GM23338 (cell line): Measurements from ENCODE around the gene MYH13. TPM values are rescaled to one million over a fixed set of nuclear protein-coding genes. Genes with fewer than 3 reads are reported as not detected.

Source experiments
- ATAC-seq: fragments of 200-7000 bp; cut with Tn5 transposase; 3 replicates; pipeline ENCODE4 v1.9.1; 2020
- DNase-seq: peaks from one replicate; pipeline ENCODE4 v3.0.0-alpha.2; 2015; ENCODE audit warnings: low spot score
- H2AFZ ChIP-seq: fragments of 200-600 bp; sonication (generic); 2 replicates; pipeline ENCODE4 v1.8.0; 2016; ENCODE audit warnings: antibody characterized with exemption, mild to moderate bottlenecking, moderate library complexity
- H3F3A ChIP-seq: fragments of 200-600 bp; sonication (generic); replicated peaks from 2 replicates; pipeline ENCODE4 v1.8.0; 2017; ENCODE audit warnings: antibody characterized with exemption, mixed run types, low read depth
- H3K27ac ChIP-seq: fragments of 200-600 bp; sonication (generic); 2 replicates; pipeline ENCODE4 v1.6.1; 2016; ENCODE audit warnings: low read depth
- H3K27me3 ChIP-seq: fragments of 200-600 bp; sonication (generic); 2 replicates; pipeline ENCODE4 v1.8.0; 2016; ENCODE audit warnings: mild to moderate bottlenecking, mixed run types, moderate library complexity; ENCODE audit not compliant: insufficient read depth
- H3K36me3 ChIP-seq: fragments of 200-600 bp; sonication (generic); 2 replicates; pipeline ENCODE4 v1.8.0; 2016; ENCODE audit warnings: mild to moderate bottlenecking; ENCODE audit not compliant: insufficient read depth
- H3K4me1 ChIP-seq: fragments of 200-600 bp; sonication (generic); 2 replicates; pipeline ENCODE4 v1.8.0; 2016; ENCODE audit warnings: mild to moderate bottlenecking, moderate library complexity; ENCODE audit not compliant: insufficient read depth
- H3K4me2 ChIP-seq: fragments of 200-600 bp; sonication (generic); 2 replicates; pipeline ENCODE4 v1.7.1; 2017; ENCODE audit warnings: mixed run types
- H3K4me3 ChIP-seq: fragments of 200-600 bp; sonication (generic); 2 replicates; pipeline ENCODE4 v1.6.1; 2016; ENCODE audit warnings: mixed run types
- H3K79me2 ChIP-seq: fragments of 200-600 bp; sonication (generic); replicated peaks from 2 replicates; pipeline ENCODE4 v1.8.0; 2017; ENCODE audit warnings: mild to moderate bottlenecking; ENCODE audit not compliant: insufficient read depth
- H3K9me2 ChIP-seq: fragments of 200-600 bp; sonication (generic); 2 replicates; pipeline ENCODE4 v1.8.0; 2017; ENCODE audit not compliant: insufficient read depth
- H4K20me1 ChIP-seq: fragments of 200-600 bp; sonication (generic); replicated peaks from 2 replicates; pipeline ENCODE4 v1.8.0; 2017; ENCODE audit warnings: mild to moderate bottlenecking; ENCODE audit not compliant: insufficient read depth
- H3K27ac Mint-ChIP-seq: 2 replicates; pipeline ENCODE4 v1.8.0; 2020; ENCODE audit warnings: inconsistent platforms, mild to moderate bottlenecking, moderate library complexity, mixed read lengths
- H3K27me3 Mint-ChIP-seq: 3 replicates; pipeline ENCODE4 v1.8.0; 2022; ENCODE audit warnings: low read depth, mild to moderate bottlenecking, moderate library complexity, mixed read lengths, inconsistent platforms; ENCODE audit not compliant: insufficient read depth, poor library complexity
- H3K36me3 Mint-ChIP-seq: 3 replicates; pipeline ENCODE4 v1.8.0; 2021; ENCODE audit warnings: low read depth, mild to moderate bottlenecking, inconsistent platforms, moderate library complexity, mixed read lengths
- H3K4me1 Mint-ChIP-seq: 3 replicates; pipeline ENCODE4 v1.8.0; 2020; ENCODE audit warnings: mild to moderate bottlenecking, inconsistent platforms, mixed read lengths
- H3K4me3 Mint-ChIP-seq: 3 replicates; pipeline ENCODE4 v1.8.0; 2021; ENCODE audit warnings: moderate library complexity, mild to moderate bottlenecking, inconsistent platforms, mixed read lengths
- H3K9me3 Mint-ChIP-seq: 3 replicates; pipeline ENCODE4 v1.8.0; 2020; ENCODE audit warnings: moderate library complexity, mild to moderate bottlenecking, inconsistent platforms, mixed read lengths
- CREB1 ChIP-seq: fragments of 250-450 bp; sonication (Bioruptor Pico); IDR thresholded peaks from 2 replicates; pipeline ENCODE4 v1.5.0; 2020; ENCODE audit warnings: low read depth, mild to moderate bottlenecking, moderate library complexity
- EZH2 ChIP-seq: fragments of 200-600 bp; sonication (generic); IDR thresholded peaks from one replicate; pipeline ENCODE4 v1.8.0; 2017; ENCODE audit warnings: antibody characterized with exemption, mild to moderate bottlenecking, low read depth; ENCODE audit not compliant: unreplicated experiment
- EZH2phosphoT487 ChIP-seq: fragments of 200-600 bp; sonication (generic); IDR thresholded peaks from one replicate; pipeline ENCODE4 v1.8.1; 2018; ENCODE audit warnings: antibody characterized with exemption; ENCODE audit not compliant: unreplicated experiment
- JUNB ChIP-seq: IDR thresholded peaks from one replicate; pipeline ENCODE4 v1.6.1; 2016; ENCODE audit warnings: antibody characterized with exemption; ENCODE audit not compliant: unreplicated experiment
- NANOG ChIP-seq: IDR thresholded peaks from 2 replicates; pipeline ENCODE4 v1.6.1; 2016; ENCODE audit warnings: antibody characterized with exemption, borderline replicate concordance
- POLR2AphosphoS5 ChIP-seq: IDR thresholded peaks from 2 replicates; pipeline ENCODE4 v1.6.1; 2016; ENCODE audit warnings: antibody characterized with exemption, low read depth
- REST ChIP-seq: IDR thresholded peaks from one replicate; pipeline ENCODE4 v1.6.1; 2018; ENCODE audit warnings: antibody characterized with exemption; ENCODE audit not compliant: unreplicated experiment
- STAT1 ChIP-seq: IDR thresholded peaks from one replicate; pipeline ENCODE4 v1.6.1; 2016; ENCODE audit warnings: antibody characterized with exemption; ENCODE audit not compliant: unreplicated experiment
- ZNF114 ChIP-seq: fragments of 250-450 bp; sonication (Bioruptor Pico); IDR thresholded peaks from 2 replicates; pipeline ENCODE4 v1.5.0; 2020; ENCODE audit warnings: mild to moderate bottlenecking, moderate library complexity
- ZNF331 ChIP-seq: fragments of 250-450 bp; sonication (Bioruptor Pico); IDR thresholded peaks from 2 replicates; pipeline ENCODE4 v1.5.0; 2020; ENCODE audit warnings: low read depth, mild to moderate bottlenecking, moderate library complexity
- polyA plus RNA-seq: library from polyadenylated mRNA; unstranded; fragments of >200 nt; fragmentation: Nextera tagmentation; extraction: Ambion mirVana; gene quantifications from 2 replicates; pipeline ENCODE4 v1.2.1, GENCODE V29; 2016
- total RNA-seq: library from RNA; depleted of rRNA; stranded (reverse); fragments of >200 nt; shearing (Covaris generic); gene quantifications from 2 replicates; pipeline ENCODE4 v1.2.3, GENCODE V29; 2014
- TF ChIP-seq, protein P1 (sequence below): fragments of 250-450 bp; sonication (Bioruptor Pico); IDR thresholded peaks from 2 replicates; pipeline ENCODE4 v1.5.0; 2020; ENCODE audit warnings: mild to moderate bottlenecking, moderate library complexity
- TF ChIP-seq, protein P2 (sequence below), 2 experiments: fragments of 200-600 bp in 1 of 2; sonication (generic) in 1 of 2; conservative IDR thresholded peaks; 2 replicates each; pipeline versions ENCODE4 v1.5.1 to v1.6.1; 2016 to 2017; ENCODE audit warnings: antibody characterized with exemption in 2 of 2, low read depth in 2 of 2, mild to moderate bottlenecking in 2 of 2, moderate library complexity in 1 of 2
- TF ChIP-seq, protein P3 (sequence below): IDR thresholded peaks from 2 replicates; pipeline ENCODE4 v1.6.1; 2016; ENCODE audit warnings: antibody characterized with exemption

Gene MYH13
- total and polyA plus RNA-seq, 2 experiments from 2014 or later = not detected

DNA sequence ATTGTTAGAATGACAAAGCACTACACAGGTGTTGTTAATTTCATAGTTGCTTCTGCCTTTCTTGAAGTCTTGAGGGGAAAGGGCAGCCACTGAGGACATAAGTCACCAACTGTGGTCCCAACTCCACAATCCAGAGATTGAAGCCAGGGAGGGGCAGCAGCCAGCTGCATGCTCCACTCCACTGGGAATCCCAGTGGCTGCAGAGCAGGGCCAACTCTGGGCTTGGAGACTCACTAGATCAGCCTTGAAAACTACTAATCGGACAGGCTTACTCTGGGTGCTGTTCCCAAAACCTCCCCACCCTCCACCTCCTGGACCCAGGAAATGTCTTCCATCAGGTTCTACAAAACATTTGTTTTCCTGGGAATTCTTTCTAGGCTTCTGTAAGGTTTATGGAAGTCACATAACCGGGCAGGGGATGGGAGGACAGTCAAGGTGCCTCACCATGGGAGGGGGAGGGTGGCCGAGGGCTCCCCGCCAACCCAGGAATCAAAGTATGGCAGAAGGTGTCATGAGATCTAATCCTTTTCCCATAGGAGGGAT lies 68.0 kb downstream of the MYH13 start:
- DNase-seq (no peak), ATAC-seq (no peak)
- H3K27ac ChIP-seq = no peak overlapping the region
- H3K27ac Mint-ChIP-seq = no peak overlapping the region
- no peaks in the 10 kb centered on the region for H3K79me2 ChIP-seq
- no peak overlapping the region for H2AFZ ChIP-seq
- H3K9me2 ChIP-seq = peaks cover 24% of the 10 kb centered on the region; the same call in 1 of the 2 replicates
- peaks cover 9% of the 10 kb centered on the region for H3K9me3 Mint-ChIP-seq
- peaks cover 22% of the 10 kb centered on the region for H3K4me1 Mint-ChIP-seq
- peaks cover 2% of the 10 kb centered on the region for H3K27me3 Mint-ChIP-seq
- H3K4me3 Mint-ChIP-seq = no peak overlapping the region
- no peaks in the 10 kb centered on the region for H3K27me3 ChIP-seq
- H3K4me2 ChIP-seq = no peak overlapping the region
- peaks cover 15% of the 10 kb centered on the region for H3K4me1 ChIP-seq
- no peaks in the 10 kb centered on the region for H3F3A ChIP-seq
- TF ChIP-seq CREB1 (CRISPR knock-in tag) (no peak), REST (no peak), ZNF114 (CRISPR knock-in tag) (no peak), NANOG (no peak), EZH2 (no peak), EZH2phosphoT487 (no peak), STAT1 (no peak), POLR2AphosphoS5 (no peak), ZNF331 (CRISPR knock-in tag) (no peak), JUNB (no peak)
- TF ChIP-seq, protein P1, sequence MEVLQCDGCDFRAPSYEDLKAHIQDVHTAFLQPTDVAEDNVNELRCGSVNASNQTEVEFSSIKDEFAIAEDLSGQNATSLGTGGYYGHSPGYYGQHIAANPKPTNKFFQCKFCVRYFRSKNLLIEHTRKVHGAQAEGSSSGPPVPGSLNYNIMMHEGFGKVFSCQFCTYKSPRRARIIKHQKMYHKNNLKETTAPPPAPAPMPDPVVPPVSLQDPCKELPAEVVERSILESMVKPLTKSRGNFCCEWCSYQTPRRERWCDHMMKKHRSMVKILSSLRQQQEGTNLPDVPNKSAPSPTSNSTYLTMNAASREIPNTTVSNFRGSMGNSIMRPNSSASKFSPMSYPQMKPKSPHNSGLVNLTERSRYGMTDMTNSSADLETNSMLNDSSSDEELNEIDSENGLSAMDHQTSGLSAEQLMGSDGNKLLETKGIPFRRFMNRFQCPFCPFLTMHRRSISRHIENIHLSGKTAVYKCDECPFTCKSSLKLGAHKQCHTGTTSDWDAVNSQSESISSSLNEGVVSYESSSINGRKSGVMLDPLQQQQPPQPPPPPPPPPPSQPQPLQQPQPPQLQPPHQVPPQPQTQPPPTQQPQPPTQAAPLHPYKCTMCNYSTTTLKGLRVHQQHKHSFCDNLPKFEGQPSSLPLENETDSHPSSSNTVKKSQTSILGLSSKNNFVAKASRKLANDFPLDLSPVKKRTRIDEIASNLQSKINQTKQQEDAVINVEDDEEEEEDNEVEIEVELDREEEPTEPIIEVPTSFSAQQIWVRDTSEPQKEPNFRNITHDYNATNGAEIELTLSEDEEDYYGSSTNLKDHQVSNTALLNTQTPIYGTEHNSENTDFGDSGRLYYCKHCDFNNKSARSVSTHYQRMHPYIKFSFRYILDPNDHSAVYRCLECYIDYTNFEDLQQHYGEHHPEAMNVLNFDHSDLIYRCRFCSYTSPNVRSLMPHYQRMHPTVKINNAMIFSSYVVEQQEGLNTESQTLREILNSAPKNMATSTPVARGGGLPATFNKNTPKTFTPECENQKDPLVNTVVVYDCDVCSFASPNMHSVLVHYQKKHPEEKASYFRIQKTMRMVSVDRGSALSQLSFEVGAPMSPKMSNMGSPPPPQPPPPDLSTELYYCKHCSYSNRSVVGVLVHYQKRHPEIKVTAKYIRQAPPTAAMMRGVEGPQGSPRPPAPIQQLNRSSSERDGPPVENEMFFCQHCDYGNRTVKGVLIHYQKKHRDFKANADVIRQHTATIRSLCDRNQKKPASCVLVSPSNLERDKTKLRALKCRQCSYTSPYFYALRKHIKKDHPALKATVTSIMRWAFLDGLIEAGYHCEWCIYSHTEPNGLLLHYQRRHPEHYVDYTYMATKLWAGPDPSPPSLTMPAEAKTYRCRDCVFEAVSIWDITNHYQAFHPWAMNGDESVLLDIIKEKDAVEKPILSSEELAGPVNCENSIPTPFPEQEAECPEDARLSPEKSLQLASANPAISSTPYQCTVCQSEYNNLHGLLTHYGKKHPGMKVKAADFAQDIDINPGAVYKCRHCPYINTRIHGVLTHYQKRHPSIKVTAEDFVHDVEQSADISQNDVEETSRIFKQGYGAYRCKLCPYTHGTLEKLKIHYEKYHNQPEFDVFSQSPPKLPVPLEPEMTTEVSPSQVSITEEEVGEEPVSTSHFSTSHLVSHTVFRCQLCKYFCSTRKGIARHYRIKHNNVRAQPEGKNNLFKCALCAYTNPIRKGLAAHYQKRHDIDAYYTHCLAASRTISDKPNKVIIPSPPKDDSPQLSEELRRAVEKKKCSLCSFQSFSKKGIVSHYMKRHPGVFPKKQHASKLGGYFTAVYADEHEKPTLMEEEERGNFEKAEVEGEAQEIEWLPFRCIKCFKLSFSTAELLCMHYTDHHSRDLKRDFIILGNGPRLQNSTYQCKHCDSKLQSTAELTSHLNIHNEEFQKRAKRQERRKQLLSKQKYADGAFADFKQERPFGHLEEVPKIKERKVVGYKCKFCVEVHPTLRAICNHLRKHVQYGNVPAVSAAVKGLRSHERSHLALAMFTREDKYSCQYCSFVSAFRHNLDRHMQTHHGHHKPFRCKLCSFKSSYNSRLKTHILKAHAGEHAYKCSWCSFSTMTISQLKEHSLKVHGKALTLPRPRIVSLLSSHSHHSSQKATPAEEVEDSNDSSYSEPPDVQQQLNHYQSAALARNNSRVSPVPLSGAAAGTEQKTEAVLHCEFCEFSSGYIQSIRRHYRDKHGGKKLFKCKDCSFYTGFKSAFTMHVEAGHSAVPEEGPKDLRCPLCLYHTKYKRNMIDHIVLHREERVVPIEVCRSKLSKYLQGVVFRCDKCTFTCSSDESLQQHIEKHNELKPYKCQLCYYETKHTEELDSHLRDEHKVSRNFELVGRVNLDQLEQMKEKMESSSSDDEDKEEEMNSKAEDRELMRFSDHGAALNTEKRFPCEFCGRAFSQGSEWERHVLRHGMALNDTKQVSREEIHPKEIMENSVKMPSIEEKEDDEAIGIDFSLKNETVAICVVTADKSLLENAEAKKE (CRISPR knock-in tag) = no peak
- TF ChIP-seq, protein P2, sequence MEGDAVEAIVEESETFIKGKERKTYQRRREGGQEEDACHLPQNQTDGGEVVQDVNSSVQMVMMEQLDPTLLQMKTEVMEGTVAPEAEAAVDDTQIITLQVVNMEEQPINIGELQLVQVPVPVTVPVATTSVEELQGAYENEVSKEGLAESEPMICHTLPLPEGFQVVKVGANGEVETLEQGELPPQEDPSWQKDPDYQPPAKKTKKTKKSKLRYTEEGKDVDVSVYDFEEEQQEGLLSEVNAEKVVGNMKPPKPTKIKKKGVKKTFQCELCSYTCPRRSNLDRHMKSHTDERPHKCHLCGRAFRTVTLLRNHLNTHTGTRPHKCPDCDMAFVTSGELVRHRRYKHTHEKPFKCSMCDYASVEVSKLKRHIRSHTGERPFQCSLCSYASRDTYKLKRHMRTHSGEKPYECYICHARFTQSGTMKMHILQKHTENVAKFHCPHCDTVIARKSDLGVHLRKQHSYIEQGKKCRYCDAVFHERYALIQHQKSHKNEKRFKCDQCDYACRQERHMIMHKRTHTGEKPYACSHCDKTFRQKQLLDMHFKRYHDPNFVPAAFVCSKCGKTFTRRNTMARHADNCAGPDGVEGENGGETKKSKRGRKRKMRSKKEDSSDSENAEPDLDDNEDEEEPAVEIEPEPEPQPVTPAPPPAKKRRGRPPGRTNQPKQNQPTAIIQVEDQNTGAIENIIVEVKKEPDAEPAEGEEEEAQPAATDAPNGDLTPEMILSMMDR (conservative IDR thresholded peaks at IDR 0.05; ENCODE audit: low read depth in 2 of 2) = no peak
- TF ChIP-seq, protein P3, sequence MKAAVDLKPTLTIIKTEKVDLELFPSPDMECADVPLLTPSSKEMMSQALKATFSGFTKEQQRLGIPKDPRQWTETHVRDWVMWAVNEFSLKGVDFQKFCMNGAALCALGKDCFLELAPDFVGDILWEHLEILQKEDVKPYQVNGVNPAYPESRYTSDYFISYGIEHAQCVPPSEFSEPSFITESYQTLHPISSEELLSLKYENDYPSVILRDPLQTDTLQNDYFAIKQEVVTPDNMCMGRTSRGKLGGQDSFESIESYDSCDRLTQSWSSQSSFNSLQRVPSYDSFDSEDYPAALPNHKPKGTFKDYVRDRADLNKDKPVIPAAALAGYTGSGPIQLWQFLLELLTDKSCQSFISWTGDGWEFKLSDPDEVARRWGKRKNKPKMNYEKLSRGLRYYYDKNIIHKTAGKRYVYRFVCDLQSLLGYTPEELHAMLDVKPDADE = no peak
- no peaks in the 10 kb centered on the region for H4K20me1 ChIP-seq
- H3K36me3 Mint-ChIP-seq = peaks cover 5% of the 10 kb centered on the region
- H3K4me3 ChIP-seq = no peak overlapping the region
- H3K36me3 ChIP-seq = no peaks in the 10 kb centered on the region
